Cerebellar nuclear complex (tissue), 1 donor: ENCODE results near the gene MTOR.

Experiments used
- DNase-seq, 2 experiments: peaks; one replicate each; lab custom pipeline; 2025; lab: John Stamatoyannopoulos, UW

MTOR gene

GRCh38 chr1:11216074-11216473 lies 46.3 kb downstream of the MTOR start:
- DNase-seq: no peak

DNA sequence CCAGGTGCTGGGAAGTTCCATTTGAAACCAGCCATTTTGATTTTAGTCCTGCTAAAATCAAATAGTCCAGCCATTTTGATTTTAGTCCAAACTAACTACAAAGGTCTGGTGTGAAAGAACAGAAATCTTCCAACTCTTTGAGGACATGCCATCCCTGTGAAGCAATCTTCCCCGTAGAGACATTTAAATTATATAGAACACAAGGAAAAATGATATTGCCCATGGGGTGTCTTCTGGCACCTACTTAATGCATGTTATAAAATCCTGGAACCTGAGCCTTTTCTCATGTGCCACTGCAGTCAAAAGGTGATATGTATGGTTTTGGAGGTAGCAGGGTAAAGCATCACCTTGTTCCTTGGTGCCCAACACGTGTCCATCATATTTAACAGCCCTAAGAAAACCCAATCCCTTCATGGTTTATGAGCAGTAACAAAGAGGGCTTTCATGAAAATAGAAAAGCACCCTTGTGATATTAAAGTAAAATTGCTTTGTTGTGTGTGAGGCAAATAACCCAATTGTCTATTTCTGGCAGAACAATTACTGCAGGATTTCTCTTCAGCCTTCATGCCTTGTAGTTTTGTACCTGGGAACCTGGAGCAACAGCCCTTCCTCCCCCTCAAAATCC lies 46.9 kb downstream of the MTOR start:
- no peak for DNase-seq

DNA sequence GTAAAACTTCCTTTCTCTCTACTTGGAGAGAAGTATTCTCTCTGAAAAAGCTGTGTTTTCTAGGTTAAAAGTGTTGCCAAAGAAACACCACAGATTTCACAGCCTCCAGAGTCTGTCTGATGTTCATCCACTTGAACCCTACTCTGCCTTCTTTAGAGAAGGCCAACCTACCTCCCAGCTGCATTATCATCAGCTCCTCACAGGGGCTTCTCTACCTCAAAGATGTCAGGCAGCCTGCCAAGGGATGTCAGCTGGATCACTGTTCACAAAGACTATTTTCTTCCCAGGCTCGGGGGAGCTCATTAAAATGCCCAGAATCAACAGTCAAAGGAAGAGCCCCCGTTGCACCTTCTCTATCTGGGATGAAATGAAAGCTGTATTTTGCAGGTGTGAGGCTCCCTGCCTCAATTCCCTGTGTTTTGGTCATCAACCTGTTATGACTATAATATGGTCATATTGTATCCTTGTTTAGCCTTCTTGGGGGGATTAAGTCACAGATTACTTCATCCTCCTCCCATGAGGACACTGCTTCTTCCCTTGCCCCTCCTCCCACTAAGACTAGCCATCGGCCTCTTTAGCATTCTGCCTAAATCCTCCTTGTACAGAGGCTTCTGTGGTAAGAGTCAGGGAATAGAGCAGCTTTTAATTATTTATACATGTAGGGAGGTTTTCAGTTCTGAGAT lies 47.5 kb downstream of the MTOR start:
- no peak for DNase-seq

DNA sequence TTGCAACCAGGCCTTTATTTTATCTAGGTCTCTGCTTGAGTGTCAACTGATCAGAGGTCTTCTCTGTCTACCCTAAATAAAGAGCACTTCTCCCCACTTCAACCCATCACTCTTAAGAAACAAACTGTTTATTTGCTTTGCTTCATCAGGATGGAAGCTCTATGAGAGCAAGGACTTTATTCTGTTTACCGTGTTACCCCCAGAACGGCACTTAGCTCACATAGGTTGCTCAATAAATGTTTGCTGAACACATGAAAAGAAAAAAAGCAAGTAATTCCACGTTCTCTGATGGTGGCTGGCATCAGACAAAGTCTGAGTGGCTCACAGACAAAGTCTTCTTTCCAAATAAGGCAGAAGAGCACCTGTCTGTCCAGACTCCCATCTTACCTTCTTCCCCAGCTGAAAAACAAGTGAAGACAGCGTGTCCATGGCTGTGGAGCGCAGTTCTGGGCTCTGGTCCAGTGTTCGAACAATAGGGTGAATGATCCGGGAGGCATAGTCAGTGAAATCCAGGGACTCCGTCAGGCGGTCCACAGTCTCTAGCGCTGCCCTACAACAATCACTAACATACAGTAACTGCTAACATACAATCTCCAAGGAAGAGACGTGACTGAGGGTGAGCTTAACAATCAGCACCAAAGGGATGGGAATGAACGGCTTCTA lies 50.3 kb downstream of the MTOR start:
- no peak for DNase-seq

- no peak for DNase-seq
Observed at GRCh38 chr1:11211461-11211860, 50.9 kb downstream of the MTOR start.

DNA sequence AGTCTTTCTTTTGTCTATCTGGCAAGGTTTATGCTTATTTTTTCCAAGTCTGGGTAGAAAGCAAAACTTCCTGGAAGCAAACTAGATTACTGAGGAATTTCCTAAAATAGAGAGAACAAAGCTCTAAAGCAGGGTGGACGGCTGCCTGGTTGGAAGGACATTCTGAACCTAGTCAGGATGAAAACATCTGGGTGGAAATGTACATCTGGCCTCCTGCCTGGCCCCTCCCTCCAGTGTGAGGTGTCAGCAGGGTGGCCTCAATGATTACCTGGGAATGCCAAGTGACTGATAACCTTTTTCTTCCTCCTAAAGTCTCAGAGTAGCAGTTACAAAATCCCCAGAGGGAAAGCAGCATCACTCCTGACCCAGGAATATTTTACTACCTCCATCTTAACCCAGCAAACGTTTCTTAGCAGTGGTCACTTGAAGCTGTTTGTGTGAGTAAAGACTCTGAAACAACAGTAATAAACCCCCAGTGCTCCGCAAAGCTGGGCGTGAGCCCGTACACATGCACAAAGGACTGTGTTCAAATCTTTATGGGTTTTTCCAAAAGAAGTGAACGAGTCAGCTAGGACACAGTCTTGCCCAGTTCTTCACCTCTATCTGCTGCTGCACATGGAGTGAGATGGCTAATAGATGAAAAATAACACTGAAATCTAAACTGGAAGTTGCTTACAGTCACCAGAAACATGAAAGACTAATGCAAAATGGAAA lies 54.3 kb downstream of the MTOR start:
- DNase-seq: no peak

GRCh38 chr1:11204396-11205190 lies 57.8 kb downstream of the MTOR start:
- DNase-seq: peak in 1 of 2 experiments; percentile 30

DNA sequence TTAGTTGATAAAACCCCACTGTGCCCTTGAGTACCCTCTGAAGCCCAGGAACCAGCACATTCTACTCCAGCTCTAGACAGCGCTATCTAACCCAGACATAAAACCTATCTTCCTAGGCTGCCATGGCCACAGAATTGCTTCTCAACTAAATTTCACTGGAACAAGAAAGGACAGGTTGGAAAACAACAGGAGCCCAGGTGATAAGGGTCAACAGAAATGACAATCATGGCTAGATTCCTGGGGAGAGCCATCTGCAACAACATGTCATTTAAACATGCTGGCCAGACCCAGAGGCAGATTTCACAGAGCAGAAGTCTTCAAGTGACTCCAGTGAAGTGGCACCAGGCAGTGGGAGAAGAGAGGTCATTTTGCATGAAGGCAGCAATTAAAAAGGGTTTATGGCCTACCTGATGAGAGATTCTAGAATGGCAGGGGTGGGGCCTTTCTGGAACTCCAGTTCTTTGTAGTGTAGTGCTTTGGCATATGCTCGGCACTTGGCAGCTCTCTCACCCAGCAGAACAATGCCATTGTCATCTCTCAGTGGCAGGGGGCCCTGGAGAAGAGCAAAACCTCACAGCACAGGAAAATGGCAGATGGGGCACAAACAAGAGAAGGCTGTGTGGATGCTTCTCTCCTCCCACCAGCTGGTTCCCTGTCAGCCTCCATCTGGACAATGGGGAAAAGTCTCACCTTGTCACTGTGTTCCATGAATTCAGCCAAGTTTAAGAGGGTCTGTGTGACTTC lies 63.3 kb downstream of the MTOR start:
- peak; percentile 86 to 97 for DNase-seq

DNA sequence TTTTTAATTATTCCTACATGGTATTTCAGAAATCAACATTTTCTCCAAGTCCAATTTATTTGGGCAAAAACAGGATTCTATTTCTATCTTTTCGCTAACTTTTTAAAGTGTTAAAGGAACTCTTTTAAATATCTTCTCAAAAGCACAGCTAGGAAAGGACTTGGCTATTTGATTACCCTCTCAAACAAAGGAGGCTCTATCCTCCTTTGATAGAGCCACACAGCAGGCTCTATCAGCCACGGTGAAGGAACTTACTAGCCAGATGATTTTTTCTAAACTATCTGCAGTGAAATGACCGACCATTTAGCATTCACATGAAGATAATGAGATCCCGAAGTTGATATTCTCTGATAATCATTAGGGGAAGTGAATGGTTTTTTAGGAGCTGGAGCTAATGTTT lies 64.1 kb downstream of the MTOR start:
- no peak for DNase-seq

DNA sequence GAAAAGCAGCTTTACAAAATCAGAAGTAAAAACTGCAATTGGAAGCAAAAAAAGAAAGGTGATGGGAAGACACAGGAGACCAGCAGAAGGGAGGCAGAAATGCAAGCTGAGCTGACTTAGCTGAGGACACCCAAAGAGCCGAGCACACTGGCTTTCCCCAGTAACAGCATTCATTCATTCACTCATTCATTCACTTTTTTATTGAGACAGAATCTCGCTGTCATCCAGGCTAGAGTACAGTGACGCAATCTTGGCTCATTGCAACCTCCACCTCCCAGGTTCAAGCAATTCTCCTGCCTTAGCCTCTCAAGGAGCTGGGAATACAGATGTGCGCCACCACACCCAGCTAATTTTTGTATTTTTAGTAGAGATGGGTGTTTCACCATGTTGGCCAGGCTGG lies 65.0 kb downstream of the MTOR start:
- DNase-seq: no peak

- DNase-seq: no peak
Observed at GRCh38 chr1:11196945-11197344, 65.4 kb downstream of the MTOR start.

DNA sequence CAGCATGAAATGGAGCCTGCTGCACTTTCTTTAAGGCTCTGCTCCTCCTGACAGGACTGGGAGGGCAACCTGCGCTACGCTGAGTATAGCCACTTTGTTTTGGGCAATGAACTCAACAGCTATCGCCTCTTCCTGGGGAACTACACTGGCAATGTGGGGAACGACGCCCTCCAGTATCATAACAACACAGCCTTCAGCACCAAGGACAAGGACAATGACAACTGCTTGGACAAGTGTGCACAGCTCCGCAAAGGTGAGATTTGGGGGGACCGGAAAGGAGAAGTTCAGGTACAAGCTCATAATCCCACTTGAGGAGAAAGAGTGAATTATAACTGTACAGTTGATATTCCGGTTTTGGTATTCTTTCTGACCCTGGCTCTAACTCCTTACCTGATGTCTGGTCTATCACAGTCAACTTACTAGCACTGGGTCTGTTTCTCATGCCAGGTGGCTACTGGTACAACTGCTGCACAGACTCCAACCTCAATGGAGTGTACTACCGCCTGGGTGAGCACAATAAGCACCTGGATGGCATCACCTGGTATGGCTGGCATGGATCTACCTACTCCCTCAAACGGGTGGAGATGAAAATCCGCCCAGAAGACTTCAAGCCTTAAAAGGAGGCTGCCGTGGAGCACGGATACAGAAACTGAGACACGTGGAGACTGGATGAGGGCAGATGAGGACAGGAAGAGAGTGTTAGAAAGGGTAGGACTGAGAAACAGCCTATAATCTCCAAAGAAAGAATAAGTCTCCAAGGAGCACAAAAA lies 67.8 kb downstream of the MTOR start:
- DNase-seq: no peak

GRCh38 chr1:11193376-11193775 lies 69.0 kb downstream of the MTOR start:
- peak in 1 of 2 experiments; percentile 20 for DNase-seq

- DNase-seq: no peak
Observed at GRCh38 chr1:11188858-11189451, 73.4 kb downstream of the MTOR start, which contains the start of gene ANGPTL7. Gene ANGPTL7 (plus strand): TSS chr1:11189355. CDS start chr1:11189580, 225 bp downstream.

DNA sequence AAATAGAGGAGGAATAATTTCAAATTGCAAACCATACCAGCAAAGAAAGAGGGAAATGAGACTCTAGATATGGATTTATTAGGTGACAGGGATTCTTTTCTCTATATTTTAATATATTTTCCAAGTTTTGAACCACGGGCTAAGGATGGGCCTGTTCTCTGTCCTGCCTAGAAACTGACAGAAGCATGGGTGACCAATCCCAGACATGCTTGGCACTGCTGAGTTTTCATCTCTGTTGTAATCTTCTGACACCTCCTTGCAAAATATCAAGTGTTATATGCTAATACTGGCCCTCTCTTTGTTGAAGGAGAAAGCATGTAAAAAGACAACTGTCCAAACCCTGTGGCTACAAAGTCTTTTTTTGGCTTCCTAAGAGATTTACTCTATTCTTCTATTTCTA lies 74.0 kb downstream of the MTOR start:
- DNase-seq: no peak

- no peak for DNase-seq
Observed at GRCh38 chr1:11187931-11188330, 74.4 kb downstream of the MTOR start.

DNA sequence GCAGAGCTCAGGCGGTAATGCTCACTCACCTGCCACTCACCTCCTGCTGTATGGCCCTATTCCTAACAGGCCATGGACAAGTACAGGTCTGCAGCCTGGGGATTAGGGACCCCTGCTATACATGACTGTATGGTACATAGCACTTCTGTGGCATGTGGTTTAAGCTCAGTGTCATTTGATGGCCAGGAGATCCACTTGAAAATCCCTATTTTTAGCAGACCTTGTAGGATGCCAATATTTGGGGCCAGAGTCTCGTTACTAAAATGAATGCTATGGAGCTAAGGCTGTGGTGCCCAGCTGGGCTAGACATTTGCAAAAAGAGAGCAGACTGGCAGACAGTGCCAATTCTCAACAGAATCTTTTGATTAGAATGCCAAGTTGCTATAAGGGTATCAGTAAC lies 74.9 kb downstream of the MTOR start:
- DNase-seq: peak in 1 of 2 experiments; percentile 26

DNA sequence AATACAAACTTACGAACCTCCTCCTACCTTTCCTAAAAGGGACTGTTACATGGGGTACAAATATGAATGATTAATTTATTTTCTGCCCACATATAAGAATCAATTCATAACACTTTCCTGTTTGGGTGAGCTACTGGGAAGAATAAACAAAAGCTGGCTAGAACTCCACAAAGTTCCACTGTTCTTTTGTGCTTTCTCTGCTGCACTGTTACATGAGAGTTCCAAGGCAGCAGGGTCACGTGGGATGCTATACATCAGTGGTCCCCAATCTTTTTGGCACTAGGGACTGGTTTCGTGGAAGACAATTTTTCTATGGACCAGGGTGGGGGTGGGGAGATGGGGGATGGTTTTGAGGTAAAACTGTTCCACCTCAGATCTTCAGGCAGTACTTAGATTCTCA lies 75.4 kb downstream of the MTOR start:
- no peak for DNase-seq

DNA sequence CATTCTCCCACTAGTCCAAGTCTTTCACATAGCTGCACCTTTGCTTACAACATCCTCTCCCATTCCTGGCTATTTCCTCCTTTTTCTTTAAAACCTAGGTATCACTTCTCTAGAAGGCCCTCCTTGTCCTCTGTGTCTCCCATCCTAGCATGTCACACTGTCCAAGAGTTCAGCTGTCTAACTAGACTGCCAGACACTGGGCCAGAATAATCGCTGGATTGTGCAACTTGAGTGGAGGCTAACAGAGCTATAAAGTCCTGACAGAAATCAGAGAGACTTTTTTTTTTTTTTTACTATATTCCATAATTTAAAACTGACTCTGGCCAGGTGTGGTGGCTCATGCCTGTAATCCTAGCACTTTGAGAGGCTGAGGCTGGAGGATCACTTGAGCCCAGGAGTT lies 77.4 kb downstream of the MTOR start:
- no peak for DNase-seq

- DNase-seq: no peak
Observed at GRCh38 chr1:11182884-11183283, 79.5 kb downstream of the MTOR start.
